Gastroesophageal sphincter (tissue), 3 donors: ENCODE results near the gene KRTAP13-3.

ENCODE experiments used
- POLR2A ChIP-seq, 2 donors: fragments of 450-650 bp; IDR thresholded peaks; one replicate each; pipeline ENCODE4 v1.6.1; 2017; ENCODE audit warnings: antibody characterized with exemption in 2 of 2, mild to moderate bottlenecking in 2 of 2, moderate library complexity in 1 of 2
- TF ChIP-seq, protein P1 (sequence below), 4 experiments: fragments of 200-600 bp in 2 of 4; fragments of 450-650 bp in 2 of 4; sonication (generic) in 1 of 4; IDR thresholded peaks; one replicate each; pipeline ENCODE4 v1.5.1; 2017 to 2019; ENCODE audit warnings: antibody characterized with exemption in 4 of 4, mild to moderate bottlenecking in 2 of 4, moderate library complexity in 2 of 4

DNA sequence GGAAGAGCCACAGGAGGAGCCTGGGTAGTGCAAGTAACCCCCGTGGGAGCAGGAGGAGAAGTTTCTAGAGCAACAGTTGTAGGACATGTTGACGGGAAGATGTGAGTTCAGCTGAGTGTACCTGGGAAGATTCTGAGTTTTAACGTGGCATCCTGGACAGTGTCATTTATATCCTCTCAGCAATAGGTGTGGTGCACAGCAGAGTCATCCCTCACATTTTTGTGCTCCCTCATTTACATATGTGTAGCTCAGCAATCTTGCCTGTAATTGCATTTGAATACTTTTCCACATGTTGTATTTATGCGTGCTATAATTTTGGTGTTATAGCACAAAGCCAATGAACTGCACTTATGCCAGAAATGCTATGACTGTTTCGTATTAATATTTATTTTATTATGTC is at the start of gene KRTAP13-3:
- no peak for TF ChIP-seq POLR2A (IDR thresholded peaks at IDR 0.05)
- TF ChIP-seq, protein P1, sequence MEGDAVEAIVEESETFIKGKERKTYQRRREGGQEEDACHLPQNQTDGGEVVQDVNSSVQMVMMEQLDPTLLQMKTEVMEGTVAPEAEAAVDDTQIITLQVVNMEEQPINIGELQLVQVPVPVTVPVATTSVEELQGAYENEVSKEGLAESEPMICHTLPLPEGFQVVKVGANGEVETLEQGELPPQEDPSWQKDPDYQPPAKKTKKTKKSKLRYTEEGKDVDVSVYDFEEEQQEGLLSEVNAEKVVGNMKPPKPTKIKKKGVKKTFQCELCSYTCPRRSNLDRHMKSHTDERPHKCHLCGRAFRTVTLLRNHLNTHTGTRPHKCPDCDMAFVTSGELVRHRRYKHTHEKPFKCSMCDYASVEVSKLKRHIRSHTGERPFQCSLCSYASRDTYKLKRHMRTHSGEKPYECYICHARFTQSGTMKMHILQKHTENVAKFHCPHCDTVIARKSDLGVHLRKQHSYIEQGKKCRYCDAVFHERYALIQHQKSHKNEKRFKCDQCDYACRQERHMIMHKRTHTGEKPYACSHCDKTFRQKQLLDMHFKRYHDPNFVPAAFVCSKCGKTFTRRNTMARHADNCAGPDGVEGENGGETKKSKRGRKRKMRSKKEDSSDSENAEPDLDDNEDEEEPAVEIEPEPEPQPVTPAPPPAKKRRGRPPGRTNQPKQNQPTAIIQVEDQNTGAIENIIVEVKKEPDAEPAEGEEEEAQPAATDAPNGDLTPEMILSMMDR (IDR thresholded peaks at IDR 0.05): no peak
